Measurements from ENCODE around the gene MORF4L1. TPM values are rescaled to one million over a fixed set of nuclear protein-coding genes. Genes with fewer than 3 reads are reported as not detected.

Gene MORF4L1
- total and polyA plus RNA-seq, 2 experiments from 2014 or later, result 357 to 388 TPM

DNA sequence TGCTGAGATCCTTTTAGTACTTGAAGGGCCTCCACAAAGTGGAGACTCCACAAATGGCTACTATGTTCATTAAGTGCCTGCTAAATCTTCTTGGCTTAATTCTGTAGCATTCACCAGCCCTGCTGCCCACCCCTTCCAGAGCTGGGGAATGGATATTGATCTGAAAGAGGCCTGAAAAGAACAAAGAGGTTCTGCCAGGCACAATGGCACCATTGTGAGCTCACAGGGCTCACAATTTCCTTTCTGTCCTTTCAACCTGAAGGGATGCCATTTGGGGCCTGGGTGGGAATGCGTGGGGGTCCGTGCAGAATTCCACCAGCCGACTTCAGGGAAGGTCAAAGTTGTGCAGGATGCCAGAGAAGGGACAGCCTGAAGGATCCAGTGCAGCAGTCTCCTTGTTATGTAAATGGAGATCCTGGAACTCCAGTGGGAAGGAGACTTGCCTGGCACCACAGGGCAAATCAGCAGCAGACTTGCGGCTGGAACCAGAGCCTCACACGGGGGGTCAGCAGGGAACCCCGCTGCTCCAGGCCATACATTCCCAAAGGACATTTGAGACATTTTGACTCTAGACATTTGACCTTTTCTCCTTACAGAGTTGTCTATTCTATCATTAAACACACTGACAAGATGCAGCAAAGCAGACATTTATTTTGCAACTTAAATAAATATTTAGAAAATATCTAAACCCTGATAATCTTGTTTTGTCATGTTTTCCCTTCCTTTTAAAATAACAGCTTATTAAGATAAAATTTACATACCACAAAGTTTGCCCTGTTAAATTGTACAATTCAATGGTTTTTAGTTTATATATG is 21.5 kb upstream of the MORF4L1 start:
- Histone ChIP-seq H3K4me3 (no peak overlapping the region), H2AFZ (no peak overlapping the region), H3K9ac (no peak overlapping the region), H3K27ac (no peak overlapping the region), H3K9me2 (ENCODE audit: insufficient read depth) (no peaks in the 10 kb centered on the region), H3K27me3 (replicated peaks; ENCODE audit: insufficient read depth) (no peaks in the 10 kb centered on the region), H3K79me2 (ENCODE audit: insufficient read depth) (no peaks in the 10 kb centered on the region), H3K36me3 (ENCODE audit: low read depth) (no peaks in the 10 kb centered on the region), H3K4me2 (ENCODE audit: unreplicated experiment) (no peak overlapping the region), H3K9me3 (ENCODE audit: low read depth) (no peaks in the 10 kb centered on the region), H4K20me1 (ENCODE audit: insufficient read depth) (no peaks in the 10 kb centered on the region), H3F3A (ENCODE audit: insufficient read depth) (peaks cover 12% of the 10 kb centered on the region; the same call in 1 of the 2 replicates), H3K4me1 (ENCODE audit: insufficient read depth) (peaks cover 12% of the 10 kb centered on the region)
- WGBS, 2 experiments (ENCODE audit: low coverage in 1 of 2, low lambda C conversion rate in 2 of 2, missing lambda C conversion rate in 2 of 2), result 29 to 40% methylated on average over 6 of the region's 6 CpGs
- no peak for DNase-seq
- in situ Hi-C loops (cut with MboI), result no loop called here
- TF ChIP-seq EZH2 (IDR thresholded peaks at IDR 0.05; ENCODE audit: insufficient read depth, poor library complexity, severe bottlenecking) (no peak), EZH2phosphoT487 (IDR thresholded peaks at IDR 0.05; ENCODE audit: insufficient read depth, low read depth) (no peak)

DNA sequence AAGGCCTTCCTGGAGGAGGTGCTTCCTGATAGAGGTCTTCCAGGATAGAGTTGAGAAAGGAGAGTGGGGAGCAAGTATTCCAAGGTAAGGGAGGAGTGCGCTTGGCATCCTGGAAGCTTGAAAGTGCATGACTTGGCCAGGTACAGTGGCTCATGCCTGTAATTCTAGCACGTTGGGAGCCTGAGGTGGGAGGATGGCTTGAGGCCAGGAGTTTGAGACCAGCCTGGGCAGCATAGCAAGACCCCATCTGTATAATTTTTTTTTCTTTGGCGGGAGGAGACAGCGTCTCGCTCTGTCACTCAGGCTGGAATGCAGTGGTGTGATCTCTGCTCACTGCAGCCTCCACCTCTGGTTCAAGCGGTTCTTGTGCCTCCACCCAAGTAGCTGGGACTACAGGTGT is 19.2 kb upstream of the MORF4L1 start:
- Histone ChIP-seq H3K27me3 (replicated peaks; ENCODE audit: insufficient read depth) (no peaks in the 10 kb centered on the region), H3K9me2 (ENCODE audit: insufficient read depth) (no peaks in the 10 kb centered on the region), H3K27ac (no peak overlapping the region), H3K9me3 (ENCODE audit: low read depth) (no peaks in the 10 kb centered on the region), H4K20me1 (ENCODE audit: insufficient read depth) (no peaks in the 10 kb centered on the region), H3K36me3 (ENCODE audit: low read depth) (no peaks in the 10 kb centered on the region), H3K4me1 (ENCODE audit: insufficient read depth) (peaks cover 13% of the 10 kb centered on the region), H3K79me2 (ENCODE audit: insufficient read depth) (no peaks in the 10 kb centered on the region), H2AFZ (no peak overlapping the region), H3K4me2 (ENCODE audit: unreplicated experiment) (no peak overlapping the region), H3F3A (ENCODE audit: insufficient read depth) (peaks cover 14% of the 10 kb centered on the region; the same call in 1 of the 2 replicates), H3K4me3 (no peak overlapping the region), H3K9ac (no peak overlapping the region)
- whole genome bisulfite sequencing, 2 experiments (ENCODE audit: low coverage in 1 of 2, low lambda C conversion rate in 2 of 2, missing lambda C conversion rate in 2 of 2), result 86 to 89% methylated on average over 6 of the region's 6 CpGs
- TF ChIP-seq EZH2phosphoT487 (IDR thresholded peaks at IDR 0.05; ENCODE audit: insufficient read depth, low read depth) (no peak), EZH2 (IDR thresholded peaks at IDR 0.05; ENCODE audit: insufficient read depth, poor library complexity, severe bottlenecking) (no peak)
- in situ Hi-C loops (cut with MboI), result no loop called here
- no peak for DNase-seq

DNA sequence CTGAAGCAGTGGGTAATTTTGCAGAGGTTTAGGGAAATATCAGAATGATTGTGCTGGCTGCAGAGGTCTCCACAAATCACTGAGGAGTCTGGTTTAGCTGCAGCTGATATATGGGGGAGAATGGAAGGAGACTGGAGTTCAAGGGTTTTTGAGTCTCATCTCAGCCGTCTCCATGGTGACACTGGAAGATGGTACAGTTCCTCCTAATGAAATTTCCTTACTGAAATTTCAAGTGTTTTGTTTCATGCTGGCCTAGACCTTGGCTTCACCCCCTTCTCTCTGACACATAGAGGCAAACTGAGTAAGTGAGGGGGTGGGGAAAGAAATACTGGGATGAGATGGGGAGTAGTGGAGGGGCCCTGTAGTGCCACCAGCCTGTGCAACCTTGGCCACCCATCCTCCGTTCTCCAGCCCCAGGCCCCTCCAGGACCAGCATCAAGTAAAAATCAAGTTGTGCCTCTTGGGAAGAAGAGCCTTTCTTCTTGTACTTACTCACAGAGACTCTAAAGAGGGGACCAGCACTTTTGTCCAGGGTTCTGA is 17.8 kb upstream of the MORF4L1 start:
- no peak for TF ChIP-seq EZH2 (IDR thresholded peaks at IDR 0.05; ENCODE audit: insufficient read depth, poor library complexity, severe bottlenecking)
- TF ChIP-seq EZH2phosphoT487 (IDR thresholded peaks at IDR 0.05; ENCODE audit: insufficient read depth, low read depth), result no peak
- no peaks in the 10 kb centered on the region for H3K36me3 ChIP-seq (ENCODE audit: low read depth)
- no peaks in the 10 kb centered on the region for H3K27me3 ChIP-seq (replicated peaks; ENCODE audit: insufficient read depth)
- no peaks in the 10 kb centered on the region for H3K79me2 ChIP-seq (ENCODE audit: insufficient read depth)
- H3K4me3 ChIP-seq, result no peak overlapping the region
- no peaks in the 10 kb centered on the region for H4K20me1 ChIP-seq (ENCODE audit: insufficient read depth)
- H3K9me3 ChIP-seq (ENCODE audit: low read depth), result no peaks in the 10 kb centered on the region
- H3K4me1 ChIP-seq (ENCODE audit: insufficient read depth), result peaks cover 13% of the 10 kb centered on the region
- H3K9ac ChIP-seq, result no peak overlapping the region
- H2AFZ ChIP-seq, result no peak overlapping the region
- H3K9me2 ChIP-seq (ENCODE audit: insufficient read depth), result no peaks in the 10 kb centered on the region
- H3K4me2 ChIP-seq (ENCODE audit: unreplicated experiment), result no peak overlapping the region
- H3F3A ChIP-seq (ENCODE audit: insufficient read depth), result peaks cover 28% of the 10 kb centered on the region
- in situ Hi-C loops (cut with MboI), result no loop called here
- peak overlapping the region; percentile 67 for H3K27ac ChIP-seq
- DNase-seq, result no peak
- WGBS, 2 experiments (ENCODE audit: low coverage in 1 of 2, low lambda C conversion rate in 2 of 2, missing lambda C conversion rate in 2 of 2), result 83 to 93% methylated on average over 2 of the region's 2 CpGs

DNA sequence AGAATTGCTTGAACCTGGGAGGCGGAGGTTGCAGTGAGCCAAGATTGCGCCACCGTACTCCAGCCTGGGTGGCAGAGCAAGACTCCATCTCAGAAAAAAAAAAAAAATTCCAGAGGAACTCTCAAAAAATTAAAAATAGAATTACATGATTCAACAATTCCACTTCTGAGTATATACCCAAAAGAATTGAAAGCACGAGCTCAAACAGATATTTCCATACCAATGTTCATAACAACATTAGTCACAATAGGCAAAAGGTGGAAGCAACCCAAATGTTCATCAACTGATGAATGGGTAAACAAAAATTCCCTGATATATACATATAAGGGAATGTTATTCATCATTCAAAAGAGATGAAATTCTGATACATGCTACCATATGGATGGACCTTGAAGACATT is 16.9 kb upstream of the MORF4L1 start:
- 40 to 46% methylated on average over 4 of the region's 4 CpGs for WGBS, 2 experiments (ENCODE audit: low coverage in 1 of 2, low lambda C conversion rate in 2 of 2, missing lambda C conversion rate in 2 of 2)
- H3K27ac ChIP-seq, result peak overlapping the region; percentile 67

More for the DNA sequence above, 16.9 kb upstream of the MORF4L1 start:
- in situ Hi-C loops (cut with MboI), result no loop called here
- Histone ChIP-seq H3K4me3 (no peak overlapping the region), H3K36me3 (ENCODE audit: low read depth) (no peaks in the 10 kb centered on the region), H4K20me1 (ENCODE audit: insufficient read depth) (no peaks in the 10 kb centered on the region), H3K9me2 (ENCODE audit: insufficient read depth) (no peaks in the 10 kb centered on the region), H2AFZ (no peak overlapping the region), H3K4me1 (ENCODE audit: insufficient read depth) (peaks cover 13% of the 10 kb centered on the region), H3K79me2 (ENCODE audit: insufficient read depth) (no peaks in the 10 kb centered on the region), H3K27me3 (replicated peaks; ENCODE audit: insufficient read depth) (no peaks in the 10 kb centered on the region), H3K9ac (no peak overlapping the region), H3F3A (ENCODE audit: insufficient read depth) (peaks cover 29% of the 10 kb centered on the region), H3K9me3 (ENCODE audit: low read depth) (no peaks in the 10 kb centered on the region), H3K4me2 (ENCODE audit: unreplicated experiment) (no peak overlapping the region)
- no peak for TF ChIP-seq EZH2phosphoT487 (IDR thresholded peaks at IDR 0.05; ENCODE audit: insufficient read depth, low read depth)
- TF ChIP-seq EZH2 (IDR thresholded peaks at IDR 0.05; ENCODE audit: insufficient read depth, poor library complexity, severe bottlenecking), result no peak
- peak; percentile 90 for DNase-seq

Measured in GM23248 (cell line).